Neural cell (in vitro differentiated cells): ENCODE data around the gene FN1.

ENCODE experiments used
- EP300 ChIP-seq: fragments of 450-650 bp; conservative IDR thresholded peaks from 2 replicates; pipeline ENCODE4 v1.6.1; 2014; ENCODE audit warnings: antibody characterized with exemption, mild to moderate bottlenecking, moderate library complexity; ENCODE audit not compliant: poor library complexity, severe bottlenecking
- EZH2 ChIP-seq: fragments of 200-600, 300-800 bp; shearing (Covaris generic), sonication (generic); IDR thresholded peaks from 2 replicates; pipeline ENCODE4 v1.6.1; 2014; ENCODE audit warnings: antibody characterized with exemption, low read length, borderline replicate concordance, mild to moderate bottlenecking; ENCODE audit not compliant: insufficient read depth, poor library complexity, severe bottlenecking
- POLR2AphosphoS5 ChIP-seq: IDR thresholded peaks from 2 replicates; pipeline ENCODE4 v1.6.1; 2012
- RAD21 ChIP-seq: fragments of 450-650 bp; conservative IDR thresholded peaks from 2 replicates; pipeline ENCODE4 v1.6.1; 2014; ENCODE audit warnings: antibody characterized with exemption, mild to moderate bottlenecking, moderate library complexity
- REST ChIP-seq: IDR thresholded peaks from 2 replicates; pipeline ENCODE4 v1.6.1; 2012; ENCODE audit warnings: borderline replicate concordance
- TAF1 ChIP-seq: IDR thresholded peaks from 2 replicates; pipeline ENCODE4 v1.6.1; 2012; ENCODE audit warnings: low read depth
- TF ChIP-seq, protein P1 (sequence below): fragments of 450-650 bp; IDR thresholded peaks from 2 replicates; pipeline ENCODE4 v1.5.1; 2014; ENCODE audit warnings: antibody characterized with exemption, mild to moderate bottlenecking, moderate library complexity; ENCODE audit not compliant: poor library complexity, severe bottlenecking

GRCh38 chr2:215427585-215427984, 8.3 kb downstream of the FN1 start:
- TF ChIP-seq RAD21 (no peak), EP300 (no peak), EZH2 (no peak), POLR2AphosphoS5 (no peak), TAF1 (no peak), REST (no peak)
- TF ChIP-seq, protein P1, sequence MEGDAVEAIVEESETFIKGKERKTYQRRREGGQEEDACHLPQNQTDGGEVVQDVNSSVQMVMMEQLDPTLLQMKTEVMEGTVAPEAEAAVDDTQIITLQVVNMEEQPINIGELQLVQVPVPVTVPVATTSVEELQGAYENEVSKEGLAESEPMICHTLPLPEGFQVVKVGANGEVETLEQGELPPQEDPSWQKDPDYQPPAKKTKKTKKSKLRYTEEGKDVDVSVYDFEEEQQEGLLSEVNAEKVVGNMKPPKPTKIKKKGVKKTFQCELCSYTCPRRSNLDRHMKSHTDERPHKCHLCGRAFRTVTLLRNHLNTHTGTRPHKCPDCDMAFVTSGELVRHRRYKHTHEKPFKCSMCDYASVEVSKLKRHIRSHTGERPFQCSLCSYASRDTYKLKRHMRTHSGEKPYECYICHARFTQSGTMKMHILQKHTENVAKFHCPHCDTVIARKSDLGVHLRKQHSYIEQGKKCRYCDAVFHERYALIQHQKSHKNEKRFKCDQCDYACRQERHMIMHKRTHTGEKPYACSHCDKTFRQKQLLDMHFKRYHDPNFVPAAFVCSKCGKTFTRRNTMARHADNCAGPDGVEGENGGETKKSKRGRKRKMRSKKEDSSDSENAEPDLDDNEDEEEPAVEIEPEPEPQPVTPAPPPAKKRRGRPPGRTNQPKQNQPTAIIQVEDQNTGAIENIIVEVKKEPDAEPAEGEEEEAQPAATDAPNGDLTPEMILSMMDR, result no peak
